SK-N-SH (cell line): ENCODE results near the gene SLC7A11. TPM values are rescaled to one million over a fixed set of nuclear protein-coding genes. Genes with fewer than 3 reads are reported as not detected.

ENCODE experiments used
- CTCF ChIA-PET: fragments of 300-600, 350-600 bp; formaldehyde crosslinking; extraction: SDS; loops from one replicate; lab custom pipeline; 2021; lab: Yijun Ruan, JAX
- POLR2A ChIA-PET: fragments of 350-600 bp; sonication (Branson Sonifier 250); formaldehyde crosslinking; extraction: SDS; loops from one replicate; lab custom pipeline; 2020; ENCODE audit warnings: antibody characterized with exemption, inconsistent platforms; lab: Yijun Ruan, JAX
- DNase-seq: peaks from one replicate; pipeline ENCODE4 v3.0.0; 2012
- H2AFZ ChIP-seq: fragments of 200-600 bp; sonication (generic); 2 replicates; pipeline ENCODE4 v1.8.1; 2016; ENCODE audit warnings: antibody characterized with exemption, mild to moderate bottlenecking, low read depth
- H3F3A ChIP-seq: fragments of 200-600 bp; sonication (generic); replicated peaks from 2 replicates; pipeline ENCODE3; 2016; ENCODE audit warnings: antibody characterized with exemption, mild to moderate bottlenecking; ENCODE audit not compliant: insufficient read depth
- H3K27ac ChIP-seq, 2 experiments: fragments of 200-500 bp in 1 of 2; fragments of 200-600 bp in 1 of 2; sonication (Bioruptor generic) in 1 of 2; sonication (generic), shearing (Covaris generic) in 1 of 2; 2 replicates each; pipeline versions ENCODE4 v1.5.1 to v1.6.1; 2014 to 2016; ENCODE audit warnings: low read depth in 2 of 2, inconsistent platforms in 1 of 2, low read length in 1 of 2, mild to moderate bottlenecking in 1 of 2, mixed read lengths in 1 of 2
- H3K27me3 ChIP-seq: fragments of 200-600 bp; sonication (generic), shearing (Covaris generic); 2 replicates; pipeline ENCODE4 v1.6.1; 2016; ENCODE audit warnings: mixed run types; ENCODE audit not compliant: insufficient read depth
- H3K36me3 ChIP-seq, 2 experiments: fragments of 200-500 bp in 1 of 2; fragments of 200-600 bp in 1 of 2; sonication (Bioruptor generic) in 1 of 2; sonication (generic) in 1 of 2; replicated peaks in 1 of 2; 2 replicates each; pipeline versions ENCODE3 to v1.5.1; 2014 to 2016; ENCODE audit warnings: low read length in 1 of 2, mild to moderate bottlenecking in 1 of 2; ENCODE audit not compliant: insufficient read depth in 2 of 2, control insufficient read depth in 1 of 2
- H3K4me1 ChIP-seq, 2 experiments: fragments of 200-500 bp in 1 of 2; fragments of 200-600 bp in 1 of 2; sonication (Bioruptor generic) in 1 of 2; sonication (generic), shearing (Covaris generic) in 1 of 2; 2 replicates each; pipeline versions ENCODE4 v1.5.1 to v1.6.1; 2014 to 2016; ENCODE audit warnings: low read depth in 1 of 2, low read length in 1 of 2, mixed run types in 1 of 2; ENCODE audit not compliant: insufficient read depth in 2 of 2, control insufficient read depth in 1 of 2
- H3K4me2 ChIP-seq: fragments of 200-600 bp; sonication (generic), shearing (Covaris generic); 2 replicates; pipeline ENCODE4 v1.6.1; 2017; ENCODE audit warnings: mixed run types
- H3K4me3 ChIP-seq, 2 experiments: fragments of 200-500 bp in 1 of 2; fragments of 200-600 bp in 1 of 2; sonication (Bioruptor generic) in 1 of 2; sonication (generic), shearing (Covaris generic) in 1 of 2; 2 replicates each; pipeline versions ENCODE4 v1.5.1 to v1.8.1; 2014 to 2016; ENCODE audit warnings: low read depth in 2 of 2, inconsistent platforms in 1 of 2, low read length in 1 of 2, mild to moderate bottlenecking in 1 of 2, mixed read lengths in 1 of 2, moderate library complexity in 1 of 2
- H3K79me2 ChIP-seq: fragments of 200-600 bp; sonication (generic); 2 replicates; pipeline ENCODE4 v1.8.1; 2017; ENCODE audit warnings: mild to moderate bottlenecking; ENCODE audit not compliant: insufficient read depth
- H3K9ac ChIP-seq: fragments of 200-600 bp; sonication (generic); 2 replicates; pipeline ENCODE4 v1.6.1; 2017; ENCODE audit warnings: mixed run types
- H3K9me2 ChIP-seq: fragments of 200-600 bp; sonication (generic); 2 replicates; pipeline ENCODE4 v1.6.1; 2017; ENCODE audit warnings: mixed run types
- H3K9me3 ChIP-seq: fragments of 200-600 bp; sonication (generic); 2 replicates; pipeline ENCODE4 v1.6.1; 2017; ENCODE audit warnings: mixed run types, mild to moderate bottlenecking, moderate library complexity
- H4K20me1 ChIP-seq: fragments of 200-600 bp; sonication (generic); 2 replicates; pipeline ENCODE4 v1.6.1; 2017; ENCODE audit warnings: mild to moderate bottlenecking, mixed run types; ENCODE audit not compliant: insufficient read depth
- CHD2 ChIP-seq: fragments of 150-350 bp; IDR thresholded peaks from 2 replicates; pipeline ENCODE4 v1.6.1; 2018; ENCODE audit warnings: low read length; ENCODE audit not compliant: partially characterized antibody
- ELF1 ChIP-seq: IDR thresholded peaks from 2 replicates; pipeline ENCODE4 v1.4.0; 2012
- FOSL2 ChIP-seq: IDR thresholded peaks from 2 replicates; pipeline ENCODE4 v1.4.0; 2012; ENCODE audit warnings: low read depth, mild to moderate bottlenecking, moderate library complexity, borderline replicate concordance
- GATA2 ChIP-seq: sonication (generic); formaldehyde crosslinking; IDR thresholded peaks from 2 replicates; pipeline ENCODE4 v1.5.0; 2020; ENCODE audit warnings: mild to moderate bottlenecking, missing genetic modification reagents
- IRF3 ChIP-seq: fragments of 150-350 bp; IDR thresholded peaks from 2 replicates; pipeline ENCODE4 v1.6.1; 2016; ENCODE audit warnings: mild to moderate bottlenecking, low read depth, low read length
- MEF2A ChIP-seq: IDR thresholded peaks from 2 replicates; pipeline ENCODE4 v1.4.0; 2012; ENCODE audit warnings: low read depth, borderline replicate concordance
- MXI1 ChIP-seq: IDR thresholded peaks from 2 replicates; pipeline ENCODE4 v1.6.1; 2012; ENCODE audit warnings: mild to moderate bottlenecking, low read depth, low read length, improper control_type of control experiment
- POLR2AphosphoS5 ChIP-seq: IDR thresholded peaks from 2 replicates; pipeline ENCODE4 v1.6.1; 2012; ENCODE audit warnings: low read depth, low read length
- RCOR1 ChIP-seq: fragments of 150-350 bp; IDR thresholded peaks from 2 replicates; pipeline ENCODE4 v1.6.1; 2017; ENCODE audit warnings: antibody characterized with exemption, low read length
- RXRA ChIP-seq: IDR thresholded peaks from 2 replicates; pipeline ENCODE4 v1.4.0; 2012; ENCODE audit warnings: low read depth, mild to moderate bottlenecking, borderline replicate concordance
- SIN3A ChIP-seq: IDR thresholded peaks from 2 replicates; pipeline ENCODE4 v1.6.1; 2012; ENCODE audit warnings: low read depth, mild to moderate bottlenecking, low read length, moderate library complexity, borderline replicate concordance
- SMC3 ChIP-seq: IDR thresholded peaks from 2 replicates; pipeline ENCODE4 v1.6.1; 2012; ENCODE audit warnings: low read depth, low read length, improper control_type of control experiment
- TCF12 ChIP-seq: IDR thresholded peaks from 2 replicates; pipeline ENCODE4 v1.4.0; 2012
- USF1 ChIP-seq: IDR thresholded peaks from 2 replicates; pipeline ENCODE4 v1.4.0; 2012; ENCODE audit warnings: low read depth, borderline replicate concordance
- ZBTB33 ChIP-seq: IDR thresholded peaks from 2 replicates; pipeline ENCODE4 v1.4.0; 2012; ENCODE audit warnings: low read depth, borderline replicate concordance
- WGBS: methylation state at CpG from one replicate; pipeline ENCODE4 v1.1.6; 2017; ENCODE audit warnings: low lambda C conversion rate; 5-methylcytosine and 5-hydroxymethylcytosine counted together
- polyA plus RNA-seq, 3 experiments: library from polyadenylated mRNA; depleted of rRNA; stranded (reverse); fragments of >200 nt; gene quantifications; 2 replicates each; pipeline ENCODE4 v1.2.3, GENCODE V29; 2012
- TF ChIP-seq, protein P1 (sequence below): IDR thresholded peaks from 2 replicates; pipeline ENCODE4 v1.6.1; 2012; ENCODE audit warnings: mild to moderate bottlenecking, low read depth, low read length, moderate library complexity
- TF ChIP-seq, protein P2 (sequence below): IDR thresholded peaks from 2 replicates; pipeline ENCODE4 v1.4.0; 2012; ENCODE audit warnings: low read depth

The SLC7A11 gene
- polyA plus RNA-seq, 1 of the 3 experiments (the other 2 are of a cell fraction), result 3.1 TPM

DNA sequence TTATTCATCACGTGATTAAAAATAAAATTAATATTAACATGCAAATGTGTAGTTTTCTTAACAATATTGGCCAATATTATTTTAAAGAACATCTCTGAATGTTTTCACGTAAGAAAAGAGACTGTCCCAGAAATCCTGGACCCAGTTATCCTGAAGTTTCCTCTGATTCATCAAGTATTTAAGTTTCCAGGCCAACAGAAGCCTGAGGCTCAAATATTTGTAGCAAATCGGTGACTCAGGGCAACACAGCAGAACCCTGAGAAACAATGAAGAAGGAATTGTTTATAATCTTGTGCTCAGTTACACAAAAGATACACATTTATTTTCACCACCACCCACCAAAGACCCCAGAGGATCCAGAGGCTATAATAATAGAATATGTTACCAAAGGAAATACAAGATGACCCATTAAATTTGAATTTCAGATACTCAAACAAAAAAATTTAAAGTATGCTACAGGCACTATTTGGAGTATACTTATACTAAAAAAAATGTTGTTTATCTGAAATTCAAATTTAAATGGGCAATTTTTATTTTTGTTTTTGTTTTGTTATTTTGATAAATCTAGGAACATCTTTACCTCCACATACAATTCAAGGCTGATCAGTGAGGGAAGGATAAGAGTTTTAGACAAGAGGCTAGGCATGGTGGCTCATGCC is 33.9 kb upstream of the SLC7A11 start (continued):
- TF ChIP-seq IRF3 (no peak), MXI1 (no peak), FOSL2 (peak; percentile 56), POLR2AphosphoS5 (no peak), RCOR1 (no peak), MEF2A (no peak)
- TF ChIP-seq, protein P1, sequence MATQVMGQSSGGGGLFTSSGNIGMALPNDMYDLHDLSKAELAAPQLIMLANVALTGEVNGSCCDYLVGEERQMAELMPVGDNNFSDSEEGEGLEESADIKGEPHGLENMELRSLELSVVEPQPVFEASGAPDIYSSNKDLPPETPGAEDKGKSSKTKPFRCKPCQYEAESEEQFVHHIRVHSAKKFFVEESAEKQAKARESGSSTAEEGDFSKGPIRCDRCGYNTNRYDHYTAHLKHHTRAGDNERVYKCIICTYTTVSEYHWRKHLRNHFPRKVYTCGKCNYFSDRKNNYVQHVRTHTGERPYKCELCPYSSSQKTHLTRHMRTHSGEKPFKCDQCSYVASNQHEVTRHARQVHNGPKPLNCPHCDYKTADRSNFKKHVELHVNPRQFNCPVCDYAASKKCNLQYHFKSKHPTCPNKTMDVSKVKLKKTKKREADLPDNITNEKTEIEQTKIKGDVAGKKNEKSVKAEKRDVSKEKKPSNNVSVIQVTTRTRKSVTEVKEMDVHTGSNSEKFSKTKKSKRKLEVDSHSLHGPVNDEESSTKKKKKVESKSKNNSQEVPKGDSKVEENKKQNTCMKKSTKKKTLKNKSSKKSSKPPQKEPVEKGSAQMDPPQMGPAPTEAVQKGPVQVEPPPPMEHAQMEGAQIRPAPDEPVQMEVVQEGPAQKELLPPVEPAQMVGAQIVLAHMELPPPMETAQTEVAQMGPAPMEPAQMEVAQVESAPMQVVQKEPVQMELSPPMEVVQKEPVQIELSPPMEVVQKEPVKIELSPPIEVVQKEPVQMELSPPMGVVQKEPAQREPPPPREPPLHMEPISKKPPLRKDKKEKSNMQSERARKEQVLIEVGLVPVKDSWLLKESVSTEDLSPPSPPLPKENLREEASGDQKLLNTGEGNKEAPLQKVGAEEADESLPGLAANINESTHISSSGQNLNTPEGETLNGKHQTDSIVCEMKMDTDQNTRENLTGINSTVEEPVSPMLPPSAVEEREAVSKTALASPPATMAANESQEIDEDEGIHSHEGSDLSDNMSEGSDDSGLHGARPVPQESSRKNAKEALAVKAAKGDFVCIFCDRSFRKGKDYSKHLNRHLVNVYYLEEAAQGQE, result no peak
- TF ChIP-seq, protein P2, sequence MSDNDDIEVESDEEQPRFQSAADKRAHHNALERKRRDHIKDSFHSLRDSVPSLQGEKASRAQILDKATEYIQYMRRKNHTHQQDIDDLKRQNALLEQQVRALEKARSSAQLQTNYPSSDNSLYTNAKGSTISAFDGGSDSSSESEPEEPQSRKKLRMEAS, result no peak

GRCh38 chr4:138275216-138275615 is 33.1 kb upstream of the SLC7A11 start:
- 96% methylated on average over 1 of the region's 1 CpG for WGBS
- no peaks in the 10 kb centered on the region for H3K27me3 ChIP-seq
- TF ChIP-seq ZBTB33 (no peak), ELF1 (no peak), RCOR1 (no peak), SMC3 (no peak), RXRA (no peak), CHD2 (no peak), TCF12 (no peak), USF1 (no peak), FOSL2 (no peak), GATA2 (CRISPR knock-in tag) (no peak), SIN3A (no peak)
- TF ChIP-seq, protein P2, result no peak
- TF ChIP-seq, all 33 proteins: peak for 0
- no peak overlapping the region for H3K4me3 ChIP-seq
- H3K9ac ChIP-seq, result peak overlapping the region; percentile 63; the same call in 1 of the 2 replicates
- H4K20me1 ChIP-seq, result no peaks in the 10 kb centered on the region
- H2AFZ ChIP-seq, result no peak overlapping the region
- H3K27ac ChIP-seq, result peak overlapping the region in 1 of 2 experiments; percentile 90; a peak in 2 of 4 replicates
- no peak overlapping the region for H3K4me2 ChIP-seq
- no peaks in the 10 kb centered on the region for H3K9me2 ChIP-seq
- H3K9me3 ChIP-seq, result no peaks in the 10 kb centered on the region
- no peaks in the 10 kb centered on the region for H3K79me2 ChIP-seq
- no peak for DNase-seq
- CTCF ChIA-PET, result interaction anchor here (0.6 kb wide), 1 partner anchor 797 kb away, joined by 3 read pairs; no protein-coding TSS in a partner anchor
- no peaks in the 10 kb centered on the region for H3K36me3 ChIP-seq
- H3F3A ChIP-seq, result peaks cover 5% of the 10 kb centered on the region
- peaks cover 0 to 10% of the 10 kb centered on the region in 2 experiments; a peak in 3 of 4 replicates for H3K4me1 ChIP-seq
- POLR2A ChIA-PET, result no interaction called here
